Dendritic cell treated with granulocyte-macrophage colony-stimulating factor and Interleukin-4, amounts not matched to agents 40 ng/mL and 50 ng/mL, for 4 days (primary cell): Measurements from ENCODE around the gene PPP2R5C.

ENCODE experiments used
- H3K27ac Mint-ChIP-seq: one replicate; pipeline ENCODE4 v1.8.0; 2022; ENCODE audit warnings: mild to moderate bottlenecking, mixed read lengths
- H3K27me3 Mint-ChIP-seq: one replicate; pipeline ENCODE4 v1.8.0; 2022; ENCODE audit warnings: mild to moderate bottlenecking, mixed read lengths
- H3K36me3 Mint-ChIP-seq: one replicate; pipeline ENCODE4 v1.8.0; 2022; ENCODE audit warnings: low read depth, mixed read lengths
- H3K4me1 Mint-ChIP-seq: one replicate; pipeline ENCODE4 v1.8.0; 2022; ENCODE audit warnings: low read depth, mixed read lengths
- H3K4me3 Mint-ChIP-seq: one replicate; pipeline ENCODE4 v1.8.0; 2022; ENCODE audit warnings: mild to moderate bottlenecking, moderate library complexity, mixed read lengths
- H3K9me3 Mint-ChIP-seq: one replicate; pipeline ENCODE4 v1.8.0; 2022; ENCODE audit warnings: mixed read lengths
- intact Hi-C: fragments of 100-400 bp; cut with micrococcal nuclease; formaldehyde crosslinking; loops from one replicate; pipeline ENCODE4 v1.15.0; 2022

The PPP2R5C gene

GRCh38 chr14:101973356-101973755, 211.8 kb downstream of the PPP2R5C start:
- peaks cover 66% of the 10 kb centered on the region for H3K36me3 Mint-ChIP-seq
- peaks cover 54% of the 10 kb centered on the region for H3K4me1 Mint-ChIP-seq
- H3K27ac Mint-ChIP-seq, result peak overlapping the region; percentile 65

GRCh38 chr14:101975231-101975630, 213.7 kb downstream of the PPP2R5C start:
- H3K9me3 Mint-ChIP-seq, result no peaks in the 10 kb centered on the region
- peaks cover 45% of the 10 kb centered on the region for H3K4me1 Mint-ChIP-seq
- intact Hi-C loops, result no loop called here
- H3K36me3 Mint-ChIP-seq, result peaks cover 66% of the 10 kb centered on the region
- no peaks in the 10 kb centered on the region for H3K27me3 Mint-ChIP-seq
- H3K4me3 Mint-ChIP-seq, result no peak overlapping the region
- no peak overlapping the region for H3K27ac Mint-ChIP-seq

More at GRCh38 chr14:101973356-101973755, 211.8 kb downstream of the PPP2R5C start:
- Mint-ChIP-seq H3K4me3 (no peak overlapping the region), H3K27me3 (no peaks in the 10 kb centered on the region), H3K9me3 (no peaks in the 10 kb centered on the region)
- intact Hi-C loops, result no loop called here
